ENCODE results near the gene MYH16. TPM values are rescaled to one million over a fixed set of nuclear protein-coding genes. Genes with fewer than 3 reads are reported as not detected.

MYH16 gene
- total and polyA plus RNA-seq, 2 donors (not counting 1 experiment from before 2014, with no cell fraction given) = not detected

DNA sequence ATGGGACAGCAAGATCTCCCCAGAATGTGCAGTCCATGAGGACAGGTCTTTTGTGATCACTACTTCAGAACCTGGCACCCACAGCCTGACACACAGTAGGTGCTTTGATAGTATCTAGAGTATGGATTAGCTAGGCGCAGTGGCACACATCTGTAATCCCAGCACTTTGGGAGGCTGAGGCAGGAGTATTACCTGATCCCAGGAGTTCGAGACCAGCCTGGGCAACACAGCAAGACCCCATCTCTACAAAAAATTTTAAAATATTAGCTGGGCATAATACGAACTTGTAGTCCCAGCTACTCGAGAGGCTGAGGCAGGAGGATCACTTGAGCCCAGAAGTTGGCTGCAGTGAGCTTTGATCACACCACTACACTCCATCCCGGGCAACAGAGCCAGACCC is 79.6 kb downstream of the MYH16 start:
- no peaks in the 10 kb centered on the region for H3K4me1 Mint-ChIP-seq
- intact Hi-C loops (cut with micrococcal nuclease) = no loop called here
- CTCF ChIA-PET = no interaction called here
- no peak overlapping the region for H3K4me3 Mint-ChIP-seq
- POLR2A ChIA-PET = interaction anchor here (0.6 kb wide), 1 partner anchor 140 kb away, joined by 8 read pairs; no protein-coding TSS in a partner anchor
- ATAC-seq (ENCODE audit: low read depth) (no peak), DNase-seq (no peak)
- no peaks in the 10 kb centered on the region for H3K9me3 Mint-ChIP-seq (ENCODE audit: insufficient read depth)
- 100% methylated on average over 4 of the region's 5 CpGs for WGBS (ENCODE audit: insufficient coverage)
- Histone ChIP-seq H3K4me1 (ENCODE audit: control insufficient read depth in 2 of 2, insufficient read depth in 2 of 2, low read length in 2 of 2) (no peaks in the 10 kb centered on the region), H3K4me3 (ENCODE audit: control extremely low read depth in 1 of 5, extremely low read depth in 1 of 5, insufficient read depth in 1 of 5, low read depth in 2 of 5, low read length in 4 of 5) (no peak overlapping the region), H3K79me2 (ENCODE audit: control insufficient read depth, insufficient read depth, low read length) (peaks cover 9% of the 10 kb centered on the region), H2AFZ (ENCODE audit: insufficient read depth, low read depth, low read length, poor library complexity, severe bottlenecking) (no peak overlapping the region), H3K4me2 (replicated peaks; ENCODE audit: low read depth, low read length, poor library complexity, severe bottlenecking) (no peak overlapping the region), H3K27me3 (replicated peaks in 1 of 4; ENCODE audit: control extremely low read depth in 1 of 4, control insufficient read depth in 3 of 4, insufficient read depth in 4 of 4, low read length in 3 of 4) (no peaks in the 10 kb centered on the region), H3K9ac (ENCODE audit: low read length) (no peak overlapping the region), H3K9me3 (ENCODE audit: control extremely low read depth in 1 of 3, control insufficient read depth in 2 of 3, insufficient read depth in 1 of 3, low read length in 2 of 3) (no peaks in the 10 kb centered on the region), H3K36me3 (replicated peaks in 1 of 2; ENCODE audit: control extremely low read depth in 1 of 2, control insufficient read depth in 1 of 2, extremely low read depth in 1 of 2, insufficient read depth in 2 of 2, low read length in 1 of 2) (peaks cover 4 to 62% of the 10 kb centered on the region in 2 experiments), H4K20me1 (ENCODE audit: control insufficient read depth, insufficient read depth, low read length, poor library complexity, severe bottlenecking) (no peaks in the 10 kb centered on the region), H3K27ac (ENCODE audit: low read length in 2 of 2) (no peak overlapping the region)
- no peaks in the 10 kb centered on the region for H3K27me3 Mint-ChIP-seq
- H3K27ac Mint-ChIP-seq = no peak overlapping the region
- no peak for TF ChIP-seq EZH2 (IDR thresholded peaks at IDR 0.05; ENCODE audit: borderline replicate concordance, insufficient read depth, low read depth, low read length, poor library complexity, severe bottlenecking)
- TF ChIP-seq, protein P1, sequence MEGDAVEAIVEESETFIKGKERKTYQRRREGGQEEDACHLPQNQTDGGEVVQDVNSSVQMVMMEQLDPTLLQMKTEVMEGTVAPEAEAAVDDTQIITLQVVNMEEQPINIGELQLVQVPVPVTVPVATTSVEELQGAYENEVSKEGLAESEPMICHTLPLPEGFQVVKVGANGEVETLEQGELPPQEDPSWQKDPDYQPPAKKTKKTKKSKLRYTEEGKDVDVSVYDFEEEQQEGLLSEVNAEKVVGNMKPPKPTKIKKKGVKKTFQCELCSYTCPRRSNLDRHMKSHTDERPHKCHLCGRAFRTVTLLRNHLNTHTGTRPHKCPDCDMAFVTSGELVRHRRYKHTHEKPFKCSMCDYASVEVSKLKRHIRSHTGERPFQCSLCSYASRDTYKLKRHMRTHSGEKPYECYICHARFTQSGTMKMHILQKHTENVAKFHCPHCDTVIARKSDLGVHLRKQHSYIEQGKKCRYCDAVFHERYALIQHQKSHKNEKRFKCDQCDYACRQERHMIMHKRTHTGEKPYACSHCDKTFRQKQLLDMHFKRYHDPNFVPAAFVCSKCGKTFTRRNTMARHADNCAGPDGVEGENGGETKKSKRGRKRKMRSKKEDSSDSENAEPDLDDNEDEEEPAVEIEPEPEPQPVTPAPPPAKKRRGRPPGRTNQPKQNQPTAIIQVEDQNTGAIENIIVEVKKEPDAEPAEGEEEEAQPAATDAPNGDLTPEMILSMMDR (IDR thresholded peaks at IDR 0.05) = no peak

DNA sequence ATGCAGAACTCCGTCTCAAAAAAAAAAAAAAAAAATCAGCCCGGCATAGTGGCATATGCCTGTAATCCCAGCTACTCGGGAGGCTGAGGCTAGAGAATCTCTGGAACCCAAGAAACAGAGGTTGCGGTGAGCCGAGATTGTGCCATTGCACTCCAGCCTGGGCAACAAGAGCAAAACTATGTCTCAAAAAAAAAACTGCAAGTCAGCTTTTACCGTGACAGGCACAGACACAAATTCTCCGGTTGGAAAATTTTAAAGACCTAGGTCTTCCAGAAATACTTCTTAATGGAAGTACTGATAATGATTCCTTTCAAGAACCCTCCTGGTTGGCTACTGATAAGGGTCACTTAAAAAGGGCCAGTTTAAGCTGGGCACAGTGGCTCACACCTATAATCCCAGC is 82.5 kb downstream of the MYH16 start:
- no peak overlapping the region for H3K4me3 ChIP-seq (ENCODE audit: control extremely low read depth in 1 of 5, extremely low read depth in 1 of 5, insufficient read depth in 1 of 5, low read depth in 2 of 5, low read length in 4 of 5)
- Mint-ChIP-seq H3K4me3 (no peak overlapping the region), H3K4me1 (no peaks in the 10 kb centered on the region), H3K27ac (no peak overlapping the region), H3K27me3 (no peaks in the 10 kb centered on the region), H3K9me3 (ENCODE audit: insufficient read depth) (no peaks in the 10 kb centered on the region)
- POLR2A ChIA-PET = no interaction called here
- 99% methylated on average over 6 of the region's 7 CpGs for WGBS (ENCODE audit: insufficient coverage)
- H3K36me3 ChIP-seq (replicated peaks in 1 of 2; ENCODE audit: control extremely low read depth in 1 of 2, control insufficient read depth in 1 of 2, extremely low read depth in 1 of 2, insufficient read depth in 2 of 2, low read length in 1 of 2) = peaks cover 3 to 64% of the 10 kb centered on the region in 2 experiments
- no peaks in the 10 kb centered on the region for H3K27me3 ChIP-seq (replicated peaks in 1 of 4; ENCODE audit: control extremely low read depth in 1 of 4, control insufficient read depth in 3 of 4, insufficient read depth in 4 of 4, low read length in 3 of 4)
- H3K79me2 ChIP-seq (ENCODE audit: control insufficient read depth, insufficient read depth, low read length) = peaks cover 6% of the 10 kb centered on the region
- CTCF ChIA-PET = interaction anchor here (0.9 kb wide), 1 partner anchor 42 kb away, joined by 4 read pairs; no protein-coding TSS in a partner anchor
- H3K4me2 ChIP-seq (replicated peaks; ENCODE audit: low read depth, low read length, poor library complexity, severe bottlenecking) = no peak overlapping the region
- no peak overlapping the region for H3K9ac ChIP-seq (ENCODE audit: low read length)
- H3K27ac ChIP-seq (ENCODE audit: low read length in 2 of 2) = no peak overlapping the region
- no peaks in the 10 kb centered on the region for H3K4me1 ChIP-seq (ENCODE audit: control insufficient read depth in 2 of 2, insufficient read depth in 2 of 2, low read length in 2 of 2)
- intact Hi-C loops (cut with micrococcal nuclease) = no loop called here
- DNase-seq (no peak), ATAC-seq (ENCODE audit: low read depth) (no peak)
- TF ChIP-seq, protein P1 (IDR thresholded peaks at IDR 0.05) = no peak
- no peak for TF ChIP-seq EZH2 (IDR thresholded peaks at IDR 0.05; ENCODE audit: borderline replicate concordance, insufficient read depth, low read depth, low read length, poor library complexity, severe bottlenecking)
- H3K9me3 ChIP-seq (ENCODE audit: control extremely low read depth in 1 of 3, control insufficient read depth in 2 of 3, insufficient read depth in 1 of 3, low read length in 2 of 3) = no peaks in the 10 kb centered on the region
- no peaks in the 10 kb centered on the region for H4K20me1 ChIP-seq (ENCODE audit: control insufficient read depth, insufficient read depth, low read length, poor library complexity, severe bottlenecking)
- no peak overlapping the region for H2AFZ ChIP-seq (ENCODE audit: insufficient read depth, low read depth, low read length, poor library complexity, severe bottlenecking)

Measured in B cell (primary cell).